HG02885 (cell line): ENCODE measurements around the gene SCRG1.

ENCODE experiments used
- ATAC-seq: cut with Tn5 transposase; IDR thresholded peaks from one replicate; pipeline ENCODE4 v1.9.1; 2021; ENCODE audit warnings: mild to moderate bottlenecking; ENCODE audit not compliant: unreplicated experiment, poor library complexity

Gene SCRG1

GRCh38 chr4:173367285-173367684 is 31.6 kb downstream of the SCRG1 start:
- ATAC-seq = peak; percentile 22

GRCh38 chr4:173365359-173365996 is 33.4 kb downstream of the SCRG1 start:
- no peak for ATAC-seq

- no peak for ATAC-seq
Measured at GRCh38 chr4:173362666-173363065, 36.2 kb downstream of the SCRG1 start.

DNA sequence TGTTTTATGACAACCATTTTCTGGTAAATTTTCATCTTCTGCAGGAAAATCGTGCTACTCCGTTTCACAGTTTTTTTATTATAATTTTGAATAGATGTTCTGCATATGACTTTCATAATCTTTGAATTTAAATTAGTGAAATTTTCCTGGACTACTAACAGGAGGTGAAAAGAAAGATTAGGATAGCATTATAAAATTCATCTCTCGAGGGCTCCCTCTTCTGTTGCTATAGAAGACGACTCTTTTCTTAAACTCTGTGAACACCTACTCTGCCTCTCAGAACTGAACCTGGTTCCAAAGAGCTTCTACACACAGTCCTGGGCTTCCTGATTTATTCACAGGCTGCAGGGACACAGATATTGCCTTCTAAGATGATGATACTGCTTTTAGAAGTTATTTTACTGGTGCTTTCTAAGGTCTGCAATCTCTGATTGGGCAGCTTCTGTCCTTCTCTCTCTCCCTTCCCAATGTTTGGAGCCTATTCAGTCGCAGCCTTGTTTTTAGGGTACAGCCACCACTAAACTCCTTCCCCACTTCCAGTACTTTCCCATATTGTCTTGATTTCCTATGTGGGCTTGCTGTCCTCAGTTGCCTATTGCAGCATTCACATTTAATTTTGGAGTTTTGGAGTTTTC is 38.2 kb downstream of the SCRG1 start:
- ATAC-seq = peak; percentile 61

- ATAC-seq = no peak
Measured at GRCh38 chr4:173357939-173358338, 41.0 kb downstream of the SCRG1 start.

DNA sequence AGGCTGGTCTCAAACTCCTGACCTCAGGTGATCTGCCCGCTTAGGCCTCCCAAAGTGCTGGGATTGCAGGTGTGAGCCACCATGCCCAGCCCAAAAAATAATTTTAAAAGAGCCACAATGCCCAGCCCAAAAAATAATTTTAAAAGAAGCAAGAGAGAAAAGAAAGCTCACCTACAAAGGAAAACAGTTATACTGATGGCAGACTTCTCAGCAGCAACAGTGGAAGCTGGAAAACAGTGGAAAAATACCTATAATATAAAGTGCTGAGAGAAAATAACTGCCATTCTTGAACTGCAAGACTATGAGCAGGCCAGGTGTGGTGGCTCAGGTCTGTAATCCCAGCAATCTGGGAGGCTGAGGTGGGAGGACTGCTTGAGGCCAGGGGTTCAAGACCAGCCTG is 51.4 kb downstream of the SCRG1 start:
- ATAC-seq = no peak

DNA sequence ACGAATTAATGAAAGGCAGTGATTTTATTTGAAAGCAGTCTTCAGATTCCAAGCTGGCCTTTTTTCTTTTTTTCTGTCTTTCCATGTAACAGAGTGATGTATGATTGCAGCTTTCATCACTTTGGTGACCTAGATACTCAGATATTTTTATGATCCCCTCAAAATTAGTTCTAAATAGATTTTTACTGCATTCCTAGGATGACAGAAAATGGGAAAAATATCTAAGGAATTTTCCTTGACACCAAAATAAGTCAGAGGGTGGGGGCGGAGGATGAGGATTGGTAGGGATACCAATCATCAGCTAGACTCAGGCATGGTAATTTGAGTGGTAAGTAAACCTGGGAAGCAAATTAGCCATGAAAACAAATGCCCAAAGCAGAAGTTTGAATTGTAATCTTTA is 52.8 kb downstream of the SCRG1 start:
- no peak for ATAC-seq

GRCh38 chr4:173345648-173346047 is 53.3 kb downstream of the SCRG1 start:
- ATAC-seq = no peak

DNA sequence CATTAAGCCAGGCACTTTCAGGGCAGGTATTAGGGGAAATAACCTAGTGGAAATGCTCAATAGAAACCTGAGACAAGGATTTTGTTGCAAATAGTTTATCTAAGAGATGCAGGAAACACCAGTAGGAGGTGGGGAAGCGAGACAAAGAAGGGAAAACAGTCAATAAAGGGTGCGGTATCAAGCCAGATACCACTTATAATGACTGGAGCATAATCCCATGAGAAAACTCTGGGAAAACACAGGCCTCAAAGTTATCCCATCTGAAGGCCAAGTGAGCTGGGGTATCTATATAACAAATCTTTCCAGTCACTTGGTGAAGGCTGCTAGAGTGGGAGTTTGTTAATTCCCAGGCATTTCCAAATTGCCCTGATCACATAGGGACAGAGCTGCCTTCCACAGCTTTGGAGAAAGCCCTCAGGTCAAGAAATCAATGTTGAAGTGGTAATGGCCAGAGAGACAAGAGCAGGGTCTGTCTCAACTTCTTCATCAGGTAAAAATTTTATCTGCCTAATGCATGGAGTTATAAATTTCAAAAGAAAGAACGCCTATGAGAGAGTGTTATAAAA is 55.0 kb downstream of the SCRG1 start:
- ATAC-seq = no peak

- ATAC-seq = no peak
Measured at GRCh38 chr4:173337463-173337862, 61.5 kb downstream of the SCRG1 start.

DNA sequence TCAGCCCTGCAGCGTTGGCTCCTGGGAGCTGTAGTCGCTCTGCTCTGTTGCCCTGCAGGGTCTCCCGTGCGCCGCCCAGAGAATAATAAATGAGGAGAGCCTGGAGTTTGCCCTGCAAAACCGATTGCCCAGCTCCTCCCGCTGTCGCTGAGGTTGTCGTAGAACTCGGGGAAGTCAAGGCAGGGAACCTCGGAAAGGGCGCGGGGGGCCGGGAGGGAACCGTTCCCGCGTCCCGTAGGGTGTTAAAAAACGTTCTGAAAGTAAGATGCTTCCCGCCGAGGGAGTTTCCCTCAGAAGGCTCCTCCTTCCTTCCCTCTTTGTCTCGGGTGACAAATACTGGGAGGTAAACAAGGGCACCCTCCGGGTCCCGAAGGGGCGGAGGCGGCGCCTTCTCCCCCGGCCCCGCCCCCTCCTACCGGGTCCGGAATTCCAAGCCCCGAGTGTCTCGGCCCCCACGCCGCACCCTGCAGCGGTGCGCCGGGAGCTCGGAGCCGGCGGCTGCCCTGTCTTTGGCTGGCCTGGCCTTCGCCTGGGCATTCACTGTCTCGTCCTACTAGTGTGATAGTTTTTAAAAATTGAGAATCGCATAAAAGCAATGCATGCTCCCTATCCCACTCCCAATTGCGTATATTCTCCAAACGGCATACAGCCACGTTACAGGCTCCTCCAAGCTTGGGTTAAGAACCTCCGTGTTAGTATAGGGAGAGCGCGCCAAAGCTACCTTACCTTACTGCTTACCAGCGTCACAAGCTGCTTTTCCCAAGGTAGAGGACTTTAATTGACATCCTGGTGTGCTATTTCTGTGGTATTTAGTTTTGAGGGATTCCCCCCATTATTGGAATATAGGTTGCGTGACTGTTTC is 63.8 kb downstream of the SCRG1 start:
- peak; percentile 38 for ATAC-seq
